HG03469 (cell line): ENCODE results near the gene DALRD3.
A peak's percentile ranks its signal among the peaks of the same experiment; 100 is the strongest.

Experiments used
- ATAC-seq: cut with Tn5 transposase; IDR thresholded peaks from one replicate; pipeline ENCODE4 v1.9.1; 2021; ENCODE audit warnings: mild to moderate bottlenecking, moderate library complexity, moderate number of reproducible peaks; ENCODE audit not compliant: unreplicated experiment

DALRD3 gene

GRCh38 chr3:49017971-49018706 is at the start of gene DALRD3:
Gene DALRD3 (minus strand): TSS chr3:49018580. CDS start chr3:49018564, 16 bp downstream.
- no peak for ATAC-seq

GRCh38 chr3:49058011-49058410 is 39.6 kb upstream of the DALRD3 start:
- ATAC-seq = no peak

- ATAC-seq = no peak
Observed at GRCh38 chr3:49057268-49057667, 38.9 kb upstream of the DALRD3 start.

- no peak for ATAC-seq
Observed at GRCh38 chr3:49054344-49054862, 36.0 kb upstream of the DALRD3 start.

GRCh38 chr3:49053543-49053942 is 35.2 kb upstream of the DALRD3 start:
- ATAC-seq = no peak

GRCh38 chr3:49035281-49035680 is 16.9 kb upstream of the DALRD3 start:
- no peak for ATAC-seq

GRCh38 chr3:49034650-49035049 is 16.3 kb upstream of the DALRD3 start:
- no peak for ATAC-seq

GRCh38 chr3:49032646-49033304 is 14.4 kb upstream of the DALRD3 start:
- ATAC-seq = no peak

- ATAC-seq = no peak
Observed at GRCh38 chr3:49030321-49030720, 11.9 kb upstream of the DALRD3 start.

- no peak for ATAC-seq
Observed at GRCh38 chr3:49029563-49029884, 11.1 kb upstream of the DALRD3 start.

GRCh38 chr3:49028673-49029562 is 10.5 kb upstream of the DALRD3 start, which contains the start of gene IMPDH2:
Gene IMPDH2 (minus strand): TSS chr3:49029398. CDS start chr3:49029350, 48 bp downstream.
- ATAC-seq = peak; percentile 61

- no peak for ATAC-seq
Observed at GRCh38 chr3:49028298-49028672, 9.9 kb upstream of the DALRD3 start.

- ATAC-seq = no peak
Observed at GRCh38 chr3:49027634-49028033, 9.3 kb upstream of the DALRD3 start.

- no peak for ATAC-seq
Observed at GRCh38 chr3:49026536-49026935, 8.2 kb upstream of the DALRD3 start.

GRCh38 chr3:49025793-49026520 is 7.6 kb upstream of the DALRD3 start:
- no peak for ATAC-seq

GRCh38 chr3:49025005-49025792 is 6.8 kb upstream of the DALRD3 start:
- ATAC-seq = no peak

GRCh38 chr3:49024449-49024848 is 6.1 kb upstream of the DALRD3 start:
- ATAC-seq = no peak

GRCh38 chr3:49023775-49024174 is 5.4 kb upstream of the DALRD3 start:
- ATAC-seq = no peak

GRCh38 chr3:49022688-49023171 is 4.3 kb upstream of the DALRD3 start:
- ATAC-seq = no peak
